K562 (cell line): ENCODE data around the gene CA7. TPM values are rescaled to one million over a fixed set of nuclear protein-coding genes. Genes with fewer than 3 reads are reported as not detected.
A peak's percentile ranks its signal among the peaks of the same experiment; 100 is the strongest.

Experiments used
- ATAC-seq: fragments of 200-7000 bp; cut with Tn5 transposase; 3 replicates; pipeline ENCODE4 v1.9.1; 2020; ENCODE audit warnings: moderate library complexity
- BruUV-seq: library from RNA; stranded (reverse); fragments of 400-500 nt; replicated peaks from 2 replicates; lab custom pipeline; 2021; lab: Mats Ljungman, UMichigan
- CTCF ChIA-PET: fragments of 300-600 bp; formaldehyde crosslinking; extraction: SDS; loops from one replicate; lab custom pipeline; 2021; ENCODE audit warnings: low intra/inter-chr PET ratio; lab: Yijun Ruan, JAX
- POLR2A ChIA-PET: fragments of 300-600, 350-650 bp; sonication (Branson Sonifier 250); formaldehyde crosslinking; extraction: SDS; loops from one replicate; lab custom pipeline; 2021; ENCODE audit warnings: antibody characterized with exemption, inconsistent platforms; lab: Yijun Ruan, JAX
- DNase-seq, 4 experiments: peaks; one replicate each; pipeline versions ENCODE4 v3.0.0 to v3.0.0-alpha.2; 2011 to 2018; ENCODE audit warnings: low spot score in 3 of 4, mixed read lengths in 3 of 4; ENCODE audit errors: extremely low read depth in 1 of 4
- FAIRE-seq: peaks from 2 replicates; lab custom pipeline; 2011; peaks lifted over from hg19 to GRCh38; lab: Jason Lieb, UNC
- H2AFZ ChIP-seq: 2 replicates; pipeline ENCODE4 v1.6.0; 2011; ENCODE audit warnings: low read depth, low read length, control low read depth, inconsistent platforms
- H3K27ac ChIP-seq: fragments of 200-600 bp; 3 replicates; pipeline ENCODE4 v1.8.0; 2011; ENCODE audit warnings: low read depth, mild to moderate bottlenecking, control low read depth, inconsistent platforms, low read length, moderate library complexity, mixed read lengths; ENCODE audit errors: extremely low read depth
- H3K27me3 ChIP-seq, 2 experiments: fragments of 300-600 bp in 1 of 2; 2 replicates in 1 of 2; 3 replicates in 1 of 2; pipeline versions ENCODE4 v1.6.0 to v1.8.0; 2011; ENCODE audit warnings: inconsistent platforms in 2 of 2, low read length in 2 of 2, mild to moderate bottlenecking in 1 of 2, mixed read lengths in 1 of 2, moderate library complexity in 1 of 2; ENCODE audit not compliant: control insufficient read depth in 2 of 2, insufficient read depth in 2 of 2
- H3K36me3 ChIP-seq: fragments of 300-600 bp; 3 replicates; pipeline ENCODE4 v1.8.0; 2011; ENCODE audit warnings: mild to moderate bottlenecking, low read length, inconsistent platforms; ENCODE audit not compliant: control insufficient read depth, insufficient read depth
- H3K4me1 ChIP-seq, 2 experiments: fragments of 200-600 bp in 1 of 2; replicated peaks in 1 of 2; 2 replicates in 1 of 2; 3 replicates in 1 of 2; pipeline versions ENCODE4 v1.5.1 to v1.8.0; 2011; ENCODE audit warnings: inconsistent platforms in 2 of 2, low read length in 2 of 2, mild to moderate bottlenecking in 1 of 2, mixed read lengths in 1 of 2, moderate library complexity in 1 of 2; ENCODE audit not compliant: control insufficient read depth in 2 of 2, insufficient read depth in 2 of 2
- H3K4me2 ChIP-seq: 2 replicates; pipeline ENCODE4 v1.6.1; 2011; ENCODE audit warnings: low read length, control low read depth, inconsistent platforms, mixed read lengths; ENCODE audit not compliant: insufficient read depth
- H3K4me3 ChIP-seq: fragments of 200-600 bp; sonication (generic), shearing (Covaris generic); 2 replicates; pipeline ENCODE4 v1.5.1; 2016; ENCODE audit warnings: control low read depth, inconsistent platforms
- H3K79me2 ChIP-seq: fragments of 200-600 bp; 3 replicates; pipeline ENCODE4 v1.8.0; 2011; ENCODE audit warnings: low read length, inconsistent platforms; ENCODE audit not compliant: control insufficient read depth, insufficient read depth
- H3K9ac ChIP-seq, 2 experiments: 2 replicates each; pipeline versions ENCODE4 v1.6.0 to v1.6.1; 2011; ENCODE audit warnings: low read depth in 2 of 2, low read length in 2 of 2, control low read depth in 1 of 2, inconsistent platforms in 1 of 2, mild to moderate bottlenecking in 1 of 2, mixed read lengths in 1 of 2; ENCODE audit not compliant: insufficient read depth in 1 of 2
- H3K9me1 ChIP-seq: one replicate; pipeline ENCODE4 v1.6.0; 2011; ENCODE audit warnings: inconsistent platforms, mild to moderate bottlenecking, low read length, moderate library complexity; ENCODE audit not compliant: control insufficient read depth, insufficient read depth
- H3K9me3 ChIP-seq: replicated peaks from 2 replicates; pipeline ENCODE4 v1.5.1; 2011; ENCODE audit warnings: low read depth, low read length, inconsistent platforms; ENCODE audit not compliant: control insufficient read depth, insufficient read depth
- H4K20me1 ChIP-seq: replicated peaks from 2 replicates; pipeline ENCODE4 v1.6.1; 2011; ENCODE audit warnings: low read length, inconsistent platforms, mixed read lengths; ENCODE audit not compliant: control insufficient read depth, insufficient read depth
- POU5F1 ChIP-seq: fragments of 150-350 bp; IDR thresholded peaks from 2 replicates; pipeline ENCODE4 v1.6.1; 2014; ENCODE audit warnings: borderline replicate concordance, low read length, low read depth, mild to moderate bottlenecking; ENCODE audit not compliant: partially characterized antibody
- SUPT5H ChIP-seq: fragments of 450-650 bp; IDR thresholded peaks from 2 replicates; pipeline ENCODE4 v1.6.1; 2016
- ZNF140 ChIP-seq: fragments of 250-450 bp; sonication (Bioruptor Pico); IDR thresholded peaks from 2 replicates; pipeline ENCODE4 v1.8.0; 2021; ENCODE audit warnings: moderate library complexity, mild to moderate bottlenecking, inconsistent platforms
- WGBS: fragments of 100-300 bp; shearing (Covaris generic); methylation state at CpG from one replicate; pipeline ENCODE4 v1.1.6; 2016; ENCODE audit warnings: low coverage, mixed read lengths; ENCODE audit not compliant: insufficient coverage; ENCODE audit errors: missing lambda C conversion rate; 5-methylcytosine and 5-hydroxymethylcytosine counted together
- in situ Hi-C: fragments of 300-500 bp; cut with MboI; formaldehyde crosslinking; loops from 4 replicates; pipeline ENCODE4 v1.15.0; 2018; ENCODE audit warnings: inconsistent platforms, mixed read lengths
- intact Hi-C: fragments of 100-400 bp; cut with micrococcal nuclease; formaldehyde crosslinking; loops from 2 replicates; pipeline ENCODE4 v1.14.2; 2022
- polyA plus RNA-seq, 8 experiments: library from polyadenylated mRNA; depleted of rRNA in 4 of 8; stranded (reverse) in 5 of 8; unstranded in 3 of 8; fragments of >200 nt; fragmentation: Nextera tagmentation in 2 of 8; fragmentation: Illumina TruSeq in 1 of 8; extraction: Ambion mirVana in 2 of 8; extraction: Trizol in 1 of 8; gene quantifications; 2 replicates each; pipeline versions ENCODE4 v1.2.1 to v1.2.3, GENCODE V29; 2011 to 2014; ENCODE audit warnings: inconsistent platforms in 1 of 8, missing spikeins in 1 of 8
- total RNA-seq, 7 experiments: library from RNA; depleted of rRNA in 6 of 7; stranded (reverse); fragments of >200 nt in 6 of 7; fragmentation: Illumina TruSeq in 2 of 7; extraction: Trizol in 2 of 7; gene quantifications; 2 replicates each; pipeline versions ENCODE4 v1.2.1 to v1.2.3, GENCODE V29; 2011 to 2021; ENCODE audit warnings: low replicate concordance in 1 of 7

Gene CA7
- total and polyA plus RNA-seq, 9 of the 15 experiments (the other 6 are each of a cell fraction or from before 2014, with no cell fraction given), result 0.03 to 0.07 (median 0.05) TPM; not detected in 5

- TF ChIP-seq ZNF140 (CRISPR knock-in tag), result no peak
These were observed 42.7 kb upstream of the CA7 start, which contains the start of gene TERB1 (continued) for GRCh38 chr16:66801320-66802105.

DNA sequence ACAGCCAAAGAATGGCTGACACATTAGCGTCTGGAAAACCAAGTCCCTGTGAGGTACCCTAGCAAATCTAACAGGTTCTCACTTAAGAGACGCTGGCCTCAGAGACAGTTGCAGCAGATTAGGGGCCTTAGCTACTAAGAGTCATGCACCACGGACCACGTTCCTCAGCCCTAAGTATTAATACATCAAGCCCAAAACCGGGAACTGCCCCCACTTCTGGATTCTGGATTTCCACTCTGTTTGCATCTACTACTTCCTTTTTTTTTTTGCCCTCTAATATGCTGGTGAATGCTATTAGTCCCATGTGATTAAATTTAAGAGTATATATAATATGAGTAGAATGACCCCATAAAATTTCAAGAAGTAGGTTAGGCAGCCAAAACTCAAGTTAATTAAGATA lies 42.1 kb upstream of the CA7 start:
- DNase-seq, result no peak
- TF ChIP-seq POU5F1 (no peak), SUPT5H (0 out of 2 replicates have a peak, but pooled peaks have one; percentile 2)
- H4K20me1 ChIP-seq, result no peaks in the 10 kb centered on the region
- peaks cover 0 to 3% of the 10 kb centered on the region in 2 experiments; a peak in 1 of 5 replicates for H3K4me1 ChIP-seq
- peaks cover 54% of the 10 kb centered on the region for H3K36me3 ChIP-seq
- ATAC-seq, result no peak
- ChIA-PET CTCF (no interaction called here), POLR2A (interaction anchor here (0.9 to 2.1 kb wide), 5 partner anchors 8 to 55 kb away, joined by 3 to 5 read pairs (median 3); no protein-coding TSS in a partner anchor)
- no peak overlapping the region for H3K9ac ChIP-seq
- H3K9me1 ChIP-seq, result no peaks in the 10 kb centered on the region
- intact Hi-C loops (no loop called here), in situ Hi-C loops (no loop called here)
- H3K4me3 ChIP-seq, result no peak overlapping the region
- H3K9me3 ChIP-seq, result no peaks in the 10 kb centered on the region
- H3K4me2 ChIP-seq, result no peak overlapping the region
- no peak overlapping the region for H2AFZ ChIP-seq
- 91% methylated on average over 5 of the region's 5 CpGs for WGBS
- H3K27ac ChIP-seq, result no peak overlapping the region
- no peak for FAIRE-seq
- H3K27me3 ChIP-seq, result no peaks in the 10 kb centered on the region
- H3K79me2 ChIP-seq, result no peaks in the 10 kb centered on the region
- no TSS peak for BruUV-seq
